Neuronal stem cell (in vitro differentiated cells): ENCODE measurements around the gene WNT3A.

ENCODE experiments used
- DNase-seq: peaks from one replicate; pipeline ENCODE4 v3.0.0-alpha.2; 2013; ENCODE audit warnings: low spot score
- H2AFZ ChIP-seq: one replicate; pipeline ENCODE4 v1.6.1; 2013; ENCODE audit warnings: mild to moderate bottlenecking, low read length, inconsistent platforms
- H2AK5ac ChIP-seq: 2 replicates; pipeline ENCODE4 v1.6.1; 2013; ENCODE audit warnings: low read depth, mild to moderate bottlenecking, inconsistent platforms, low read length, moderate library complexity, mixed read lengths
- H2BK120ac ChIP-seq: 2 replicates; pipeline ENCODE4 v1.6.1; 2013; ENCODE audit warnings: low read depth, mild to moderate bottlenecking, inconsistent platforms, low read length, moderate library complexity, mixed read lengths
- H2BK12ac ChIP-seq: one replicate; pipeline ENCODE4 v1.6.1; 2013; ENCODE audit warnings: low read length, inconsistent platforms
- H2BK15ac ChIP-seq: 2 replicates; pipeline ENCODE4 v1.6.1; 2013; ENCODE audit warnings: mild to moderate bottlenecking, low read length, inconsistent platforms, mixed read lengths
- H2BK5ac ChIP-seq: one replicate; pipeline ENCODE4 v1.6.1; 2013; ENCODE audit warnings: inconsistent platforms, mild to moderate bottlenecking, low read length, moderate library complexity
- H3K14ac ChIP-seq: one replicate; pipeline ENCODE4 v1.6.1; 2013; ENCODE audit warnings: low read length, inconsistent platforms
- H3K18ac ChIP-seq: 2 replicates; pipeline ENCODE4 v1.6.1; 2013; ENCODE audit warnings: low read length, inconsistent platforms
- H3K23ac ChIP-seq: 2 replicates; pipeline ENCODE4 v1.6.1; 2013; ENCODE audit warnings: low read depth, mild to moderate bottlenecking, mixed read lengths, low read length, inconsistent platforms; ENCODE audit not compliant: poor library complexity
- H3K27ac ChIP-seq: replicated peaks from 3 replicates; pipeline ENCODE4 v1.5.1; 2013; ENCODE audit warnings: low read length, inconsistent platforms
- H3K27me3 ChIP-seq, 3 experiments: 2 replicates each; pipeline ENCODE4 v1.6.1; 2013; ENCODE audit warnings: low read length in 3 of 3, mild to moderate bottlenecking in 2 of 3, inconsistent platforms in 1 of 3, low read depth in 1 of 3, mixed read lengths in 1 of 3, moderate library complexity in 1 of 3; ENCODE audit not compliant: control insufficient read depth in 3 of 3, insufficient read depth in 3 of 3
- H3K36me3 ChIP-seq, 2 donors: replicated peaks in 1 of 2; 2 replicates each; pipeline ENCODE4 v1.6.1; 2013; ENCODE audit warnings: low read length in 2 of 2; ENCODE audit not compliant: control insufficient read depth in 2 of 2, insufficient read depth in 2 of 2
- H3K4ac ChIP-seq: 2 replicates; pipeline ENCODE4 v1.6.1; 2013; ENCODE audit warnings: inconsistent platforms, mild to moderate bottlenecking, low read length, moderate library complexity
- H3K4me1 ChIP-seq, 2 donors: 1 replicate in 1 of 2; 2 replicates in 1 of 2; pipeline ENCODE4 v1.6.1; 2013; ENCODE audit warnings: low read length in 2 of 2, low read depth in 1 of 2; ENCODE audit not compliant: control insufficient read depth in 2 of 2, insufficient read depth in 1 of 2
- H3K4me2 ChIP-seq: one replicate; pipeline ENCODE4 v1.6.1; 2013; ENCODE audit warnings: mild to moderate bottlenecking, low read length, inconsistent platforms; ENCODE audit not compliant: insufficient read depth, poor library complexity, severe bottlenecking
- H3K4me3 ChIP-seq, 2 donors: 2 replicates each; pipeline ENCODE4 v1.5.1; 2013; ENCODE audit warnings: low read length in 2 of 2, mild to moderate bottlenecking in 2 of 2, inconsistent platforms in 1 of 2, moderate library complexity in 1 of 2
- H3K79me1 ChIP-seq: one replicate; pipeline ENCODE4 v1.6.1; 2013; ENCODE audit warnings: low read depth, mild to moderate bottlenecking, inconsistent platforms, low read length, moderate library complexity
- H3K9ac ChIP-seq: one replicate; pipeline ENCODE4 v1.6.1; 2013; ENCODE audit warnings: mild to moderate bottlenecking, low read depth, low read length, inconsistent platforms; ENCODE audit not compliant: poor library complexity
- H3K9me3 ChIP-seq, 2 donors: replicated peaks in 1 of 2; 2 replicates each; pipeline versions ENCODE3 to v1.6.1; 2013; ENCODE audit warnings: low read length in 2 of 2, mild to moderate bottlenecking in 2 of 2, inconsistent platforms in 1 of 2, low read depth in 1 of 2, mixed read lengths in 1 of 2, moderate library complexity in 1 of 2; ENCODE audit not compliant: control insufficient read depth in 2 of 2, insufficient read depth in 1 of 2
- H4K8ac ChIP-seq: one replicate; pipeline ENCODE4 v1.6.1; 2013; ENCODE audit warnings: low read depth, mild to moderate bottlenecking, inconsistent platforms, low read length, moderate library complexity
- H4K91ac ChIP-seq: one replicate; pipeline ENCODE4 v1.6.1; 2013; ENCODE audit warnings: low read length, low read depth, mild to moderate bottlenecking, inconsistent platforms; ENCODE audit not compliant: poor library complexity
- WGBS, 2 donors: extraction: QIAGEN DNeasy Blood & Tissue Kit; methylation state at CpG; one replicate each; pipeline ENCODE4 v1.1.7; 2013; ENCODE audit warnings: missing lambda C conversion rate in 2 of 2, mixed read lengths in 1 of 2; ENCODE audit not compliant: insufficient read length in 2 of 2, insufficient replicate concordance in 1 of 2; ENCODE audit errors: extremely low coverage in 2 of 2; 5-methylcytosine and 5-hydroxymethylcytosine counted together

Gene WNT3A

GRCh38 chr1:228093050-228093906, 86.5 kb downstream of the WNT3A start:
- no peak overlapping the region for H2BK5ac ChIP-seq
- H3K9me3 ChIP-seq: peaks cover 16 to 40% of the 10 kb centered on the region in 2 donors
- no peak overlapping the region for H3K27ac ChIP-seq
- H2BK12ac ChIP-seq: no peak overlapping the region
- no peak overlapping the region for H4K8ac ChIP-seq
- H3K23ac ChIP-seq: no peak overlapping the region
- H4K91ac ChIP-seq: no peak overlapping the region
- no peak overlapping the region for H3K4ac ChIP-seq
- no peak overlapping the region for H2AK5ac ChIP-seq
- H3K4me3 ChIP-seq: no peak overlapping the region
- no peak overlapping the region for H3K14ac ChIP-seq
- no peak overlapping the region for H3K18ac ChIP-seq
- no peak overlapping the region for H2AFZ ChIP-seq
- H3K4me2 ChIP-seq: no peak overlapping the region
- peaks cover 2 to 9% of the 10 kb centered on the region in 2 donors for H3K4me1 ChIP-seq
- no peak overlapping the region for H3K9ac ChIP-seq
- H2BK120ac ChIP-seq: no peak overlapping the region
- H2BK15ac ChIP-seq: no peak overlapping the region
- peaks cover 28% of the 10 kb centered on the region for H3K79me1 ChIP-seq
- peaks cover 32 to 91% of the 10 kb centered on the region in 2 donors for H3K36me3 ChIP-seq
- H3K27me3 ChIP-seq: no peaks in the 10 kb centered on the region
- DNase-seq: no peak
- no CpG with 5 or more reads among the region's 20 CpGs for WGBS, 2 donors

- peaks cover 2 to 9% of the 10 kb centered on the region in 2 donors for H3K4me1 ChIP-seq
- peaks cover 39 to 91% of the 10 kb centered on the region in 2 donors for H3K36me3 ChIP-seq
- H3K9ac ChIP-seq: no peak overlapping the region
- WGBS, 2 donors: no CpG with 5 or more reads among the region's 13 CpGs
- H2BK12ac ChIP-seq: no peak overlapping the region
- H3K4ac ChIP-seq: no peak overlapping the region
- H2BK120ac ChIP-seq: no peak overlapping the region
- no peak overlapping the region for H3K4me2 ChIP-seq
- no peak overlapping the region for H3K23ac ChIP-seq
- H3K27ac ChIP-seq: no peak overlapping the region
- H3K79me1 ChIP-seq: peaks cover 36% of the 10 kb centered on the region
- H2AK5ac ChIP-seq: no peak overlapping the region
- no peak overlapping the region for H4K91ac ChIP-seq
- no peaks in the 10 kb centered on the region for H3K27me3 ChIP-seq
- no peak for DNase-seq
- H2AFZ ChIP-seq: no peak overlapping the region
- H4K8ac ChIP-seq: no peak overlapping the region
- no peak overlapping the region for H3K18ac ChIP-seq
- no peak overlapping the region for H2BK15ac ChIP-seq
- peaks cover 16 to 40% of the 10 kb centered on the region in 2 donors for H3K9me3 ChIP-seq
- H3K14ac ChIP-seq: no peak overlapping the region
- no peak overlapping the region for H3K4me3 ChIP-seq
- H2BK5ac ChIP-seq: no peak overlapping the region
These were observed 87.7 kb downstream of the WNT3A start for GRCh38 chr1:228094432-228095016.

- H3K9me3 ChIP-seq: peaks cover 16 to 40% of the 10 kb centered on the region in 2 donors
- no peak overlapping the region for H3K4me2 ChIP-seq
- no peak overlapping the region for H3K27ac ChIP-seq
- no peak overlapping the region for H4K91ac ChIP-seq
- H3K4me1 ChIP-seq: peaks cover 0 to 4% of the 10 kb centered on the region in 2 donors
- H3K4ac ChIP-seq: no peak overlapping the region
- H4K8ac ChIP-seq: no peak overlapping the region
- H3K23ac ChIP-seq: no peak overlapping the region
- no peak overlapping the region for H2BK120ac ChIP-seq
- H3K27me3 ChIP-seq: no peaks in the 10 kb centered on the region
- H3K36me3 ChIP-seq: peaks cover 43 to 91% of the 10 kb centered on the region in 2 donors
- no CpG with 5 or more reads among the region's 4 CpGs for WGBS, 2 donors
- H3K18ac ChIP-seq: no peak overlapping the region
- H2BK12ac ChIP-seq: no peak overlapping the region
- peaks cover 32% of the 10 kb centered on the region for H3K79me1 ChIP-seq
- no peak overlapping the region for H3K4me3 ChIP-seq
- no peak overlapping the region for H2AK5ac ChIP-seq
- no peak overlapping the region for H2BK5ac ChIP-seq
- no peak overlapping the region for H3K9ac ChIP-seq
- H2BK15ac ChIP-seq: no peak overlapping the region
- DNase-seq: no peak
- H3K14ac ChIP-seq: no peak overlapping the region
- H2AFZ ChIP-seq: no peak overlapping the region
These were observed 88.4 kb downstream of the WNT3A start for GRCh38 chr1:228095161-228095560.

- Histone ChIP-seq H4K91ac (no peak overlapping the region), H3K27ac (no peak overlapping the region), H3K23ac (no peak overlapping the region), H3K4me3 (no peak overlapping the region), H2BK120ac (no peak overlapping the region), H2AFZ (no peak overlapping the region), H3K4me1 (no peaks in the 10 kb centered on the region), H3K4me2 (no peak overlapping the region), H3K4ac (no peak overlapping the region), H3K36me3 (peaks cover 46 to 91% of the 10 kb centered on the region in 2 donors), H4K8ac (no peak overlapping the region), H3K18ac (no peak overlapping the region), H2BK5ac (no peak overlapping the region), H2BK15ac (no peak overlapping the region), H3K14ac (no peak overlapping the region), H3K9ac (no peak overlapping the region), H3K9me3 (peaks cover 16 to 40% of the 10 kb centered on the region in 2 donors), H3K27me3 (no peaks in the 10 kb centered on the region), H3K79me1 (peaks cover 31% of the 10 kb centered on the region), H2AK5ac (no peak overlapping the region), H2BK12ac (no peak overlapping the region)
- DNase-seq: no peak
- WGBS, 2 donors: no CpG with 5 or more reads among the region's 8 CpGs
These were observed 89.1 kb downstream of the WNT3A start for GRCh38 chr1:228095938-228096337.
